Right cardiac atrium (tissue), 5 donors: ENCODE measurements around the gene GTPBP1. TPM values are rescaled to one million over a fixed set of nuclear protein-coding genes. Genes with fewer than 3 reads are reported as not detected.

Experiments used
- ATAC-seq, 2 donors: fragments of 200-7000 bp; cut with Tn5 transposase; one replicate each; pipeline versions ENCODE4 v1.8.0 to v1.9.1; 2020; ENCODE audit warnings: moderate library complexity in 2 of 2, mild to moderate bottlenecking in 1 of 2
- DNase-seq, 3 donors: peaks; one replicate each; pipeline ENCODE4 v3.0.0-alpha.2; 2020
- H3K27ac ChIP-seq: one replicate; pipeline ENCODE4 v1.5.1; 2013; ENCODE audit warnings: mild to moderate bottlenecking, low read length, control low read depth, moderate library complexity
- H3K27me3 ChIP-seq: one replicate; pipeline ENCODE4 v1.6.1; 2013; ENCODE audit not compliant: control insufficient read depth, insufficient read depth
- H3K4me1 ChIP-seq: one replicate; pipeline ENCODE4 v1.6.1; 2013; ENCODE audit warnings: low read length; ENCODE audit not compliant: control insufficient read depth, insufficient read depth
- H3K4me3 ChIP-seq: one replicate; pipeline ENCODE4 v1.5.1; 2013; ENCODE audit warnings: low read length, control low read depth
- H3K9me3 ChIP-seq: one replicate; pipeline ENCODE4 v1.6.1; 2013; ENCODE audit warnings: low read length; ENCODE audit not compliant: control insufficient read depth
- WGBS: extraction: QIAGEN DNeasy Blood & Tissue Kit; methylation state at CpG from one replicate; pipeline ENCODE4 v1.1.7; 2013; 5-methylcytosine and 5-hydroxymethylcytosine counted together
- intact Hi-C, 4 donors: fragments of 100-400 bp; cut with DNase I; formaldehyde crosslinking; loops; one replicate each; pipeline versions ENCODE4 v1.11.0 to v1.14.0; 2022 to 2023
- polyA plus RNA-seq: library from polyadenylated mRNA; stranded (reverse); fragments of 200-250 nt; gene quantifications from one replicate; pipeline ENCODE4 v1.2.3, GENCODE V29; 2013
- total RNA-seq, 4 donors: library from RNA; stranded (reverse); fragmentation: NEBNext Ultra II Directional; extraction: Animal tissue kit (Norgen Biotek cat#: 25700); gene quantifications; one replicate each; pipeline ENCODE4 v1.2.1, GENCODE V29; 2021
- donor health status: healthy with polysubstance abuse.
- donor health status: DM: no; HTN: yes; CAD: no.
- donor health status: DM: no; HTN: no; CAD: no.
- donor health status: DM: no; HTN: yes; CAD: no; lungs with severe emphysema.
- donor health status: DM: yes; HTN: yes; CAD: no.

GTPBP1 gene
- total and polyA plus RNA-seq, 5 donors: 19.1 to 34.5 (median 29.9) TPM

DNA sequence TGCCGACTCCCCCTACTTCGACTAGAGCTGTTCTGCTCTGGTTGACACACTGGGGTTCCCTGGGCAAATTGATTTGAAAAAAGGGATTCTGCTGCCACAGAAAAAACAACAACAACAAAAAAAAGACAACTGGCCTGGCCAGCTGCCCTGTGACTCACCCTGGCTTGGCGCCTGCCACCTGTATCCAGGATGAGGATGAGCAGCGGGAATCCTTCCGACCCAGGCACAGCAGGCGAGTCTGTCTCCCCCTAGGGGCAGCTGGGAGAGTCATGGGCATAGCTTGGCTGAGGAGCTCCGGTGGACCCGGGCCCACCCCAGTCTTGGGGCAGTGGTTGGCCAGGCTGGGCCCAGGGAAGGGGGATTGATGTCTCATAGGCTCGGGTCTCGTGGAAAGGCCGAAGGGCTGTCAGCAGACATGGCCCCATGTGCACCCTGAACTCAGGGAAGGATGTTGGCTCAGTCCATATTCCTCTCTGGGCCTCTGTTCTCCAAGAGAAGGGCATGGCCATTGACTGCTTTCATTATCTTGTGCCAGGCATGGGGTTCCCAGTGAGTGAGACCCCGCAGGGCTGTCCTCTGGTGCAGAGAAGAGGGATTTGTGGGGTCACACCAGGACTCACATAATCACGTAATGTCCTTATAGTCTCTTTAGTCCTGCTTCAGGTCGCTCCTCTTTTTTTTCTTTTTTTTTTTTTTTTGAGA lies 60.5 kb downstream of the GTPBP1 start:
- H3K4me1 ChIP-seq: no peaks in the 10 kb centered on the region
- no peaks in the 10 kb centered on the region for H3K27me3 ChIP-seq
- no peak overlapping the region for H3K27ac ChIP-seq
- no peak overlapping the region for H3K4me3 ChIP-seq
- WGBS: 48% methylated on average over 14 of the region's 14 CpGs
- H3K9me3 ChIP-seq: no peaks in the 10 kb centered on the region
- intact Hi-C loops: loop anchor here (5.0 to 10.0 kb wide), 4 partner anchors 76 to 239 kb away; partner anchors contain the start of genes CBX6 (in 1 of the 4) and NPTXR (in 1 of the 4)
- peak; percentile 20 to 22 for ATAC-seq
- peak in 2 of 3 donors; percentile 41 to 76 for DNase-seq

- no peaks in the 10 kb centered on the region for H3K27me3 ChIP-seq
- ATAC-seq: no peak
- H3K27ac ChIP-seq: no peak overlapping the region
- H3K9me3 ChIP-seq: no peaks in the 10 kb centered on the region
- peak in 1 of 3 donors; percentile 50 for DNase-seq
- intact Hi-C loops: loop anchor here (5.0 to 10.0 kb wide), 4 partner anchors 75 to 237 kb away; partner anchors contain the start of genes CBX6 (in 1 of the 4) and NPTXR (in 1 of the 4)
- no peaks in the 10 kb centered on the region for H3K4me1 ChIP-seq
- 85% methylated on average over 9 of the region's 9 CpGs for WGBS
- no peak overlapping the region for H3K4me3 ChIP-seq
Observed at GRCh38 chr22:38767313-38767712, 61.6 kb downstream of the GTPBP1 start.

GRCh38 chr22:38768036-38768435 lies 62.3 kb downstream of the GTPBP1 start:
- intact Hi-C loops: loop anchor here (5.0 to 10.0 kb wide), 4 partner anchors 74 to 237 kb away; partner anchors contain the start of genes CBX6 (in 1 of the 4) and NPTXR (in 1 of the 4)
- WGBS: 91% methylated on average over 11 of the region's 11 CpGs
- DNase-seq: peak in 1 of 3 donors; percentile 8
- Histone ChIP-seq H3K4me1 (no peaks in the 10 kb centered on the region), H3K9me3 (no peaks in the 10 kb centered on the region), H3K27me3 (no peaks in the 10 kb centered on the region), H3K27ac (no peak overlapping the region), H3K4me3 (no peak overlapping the region)
- ATAC-seq: no peak

DNA sequence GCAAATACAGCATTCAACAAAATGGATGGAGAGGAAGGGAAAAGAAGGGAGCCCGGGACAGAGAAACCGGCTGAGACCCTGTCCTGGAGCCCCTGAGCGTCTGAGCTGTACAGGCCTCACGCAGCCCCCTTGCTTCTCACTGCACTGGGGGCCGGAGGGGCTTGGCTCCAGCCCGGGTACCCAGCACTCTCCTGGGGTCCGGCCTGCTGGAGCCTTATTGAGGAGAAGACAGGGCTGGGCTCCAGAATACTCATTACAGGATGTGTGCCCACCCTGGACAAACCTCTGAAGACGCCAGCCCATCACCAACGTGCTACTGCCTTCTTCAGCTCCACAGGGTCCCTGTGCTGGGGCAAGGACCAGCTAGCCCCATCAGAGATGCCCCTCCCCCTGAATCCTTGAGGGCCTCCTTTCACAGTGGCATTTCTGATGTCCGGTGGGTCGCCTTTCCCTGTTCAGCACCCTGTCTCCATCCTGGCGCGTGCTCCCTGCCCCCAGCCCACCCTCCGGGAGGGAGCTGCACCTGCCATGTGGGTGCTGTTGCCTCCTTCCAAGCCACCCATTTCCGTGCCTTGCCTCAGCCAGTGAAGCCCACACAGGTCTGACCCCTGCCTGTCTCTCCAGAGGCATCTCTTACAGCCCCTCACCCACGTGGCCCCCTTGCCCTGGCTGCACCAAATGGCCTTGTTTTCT lies 64.7 kb downstream of the GTPBP1 start:
- WGBS: 92% methylated on average over 16 of the region's 16 CpGs
- Histone ChIP-seq H3K27me3 (no peaks in the 10 kb centered on the region), H3K4me1 (no peaks in the 10 kb centered on the region), H3K27ac (no peak overlapping the region), H3K4me3 (no peak overlapping the region), H3K9me3 (no peaks in the 10 kb centered on the region)
- intact Hi-C loops: loop anchor here in 2 of 4 donors (5.0 to 10.0 kb wide), 3 partner anchors 72 to 354 kb away; partner anchors contain the start of gene NPTXR (in 2 of the 2)
- peak in 2 of 3 donors; percentile 3 to 42 for DNase-seq
- no peak for ATAC-seq

DNA sequence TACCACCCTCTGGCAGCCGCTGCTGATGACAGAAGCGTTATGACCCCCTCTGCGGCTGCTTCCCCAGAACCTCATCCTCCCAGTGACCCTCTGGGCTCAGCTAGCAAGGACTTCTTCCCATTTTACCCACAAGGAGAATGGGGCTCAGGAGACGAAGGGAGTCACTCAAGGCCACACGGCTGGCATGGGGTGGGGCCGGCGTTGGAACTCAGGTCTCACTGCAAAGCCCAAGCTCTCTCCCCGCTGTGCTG lies 66.8 kb downstream of the GTPBP1 start:
- no peaks in the 10 kb centered on the region for H3K4me1 ChIP-seq
- H3K4me3 ChIP-seq: no peak overlapping the region
- WGBS: 71% methylated on average over 8 of the region's 8 CpGs
- H3K9me3 ChIP-seq: no peaks in the 10 kb centered on the region
- no peaks in the 10 kb centered on the region for H3K27me3 ChIP-seq
- no peak for DNase-seq
- no peak overlapping the region for H3K27ac ChIP-seq
- intact Hi-C loops: loop anchor here in 2 of 4 donors (5.0 to 10.0 kb wide), 3 partner anchors 70 to 352 kb away; partner anchors contain the start of gene NPTXR (in 2 of the 2)
- ATAC-seq: no peak

- intact Hi-C loops: loop anchor here in 2 of 4 donors (5.0 to 10.0 kb wide), 3 partner anchors 69 to 351 kb away; partner anchors contain the start of gene NPTXR (in 2 of the 2)
- H3K27me3 ChIP-seq: no peaks in the 10 kb centered on the region
- no peak overlapping the region for H3K4me3 ChIP-seq
- H3K27ac ChIP-seq: no peak overlapping the region
- no peak for DNase-seq
- ATAC-seq: no peak
- WGBS: 98% methylated on average over 4 of the region's 4 CpGs
- H3K9me3 ChIP-seq: no peaks in the 10 kb centered on the region
- H3K4me1 ChIP-seq: no peaks in the 10 kb centered on the region
Observed at GRCh38 chr22:38773363-38773946, 67.7 kb downstream of the GTPBP1 start.

- ATAC-seq: no peak
- Histone ChIP-seq H3K27me3 (no peaks in the 10 kb centered on the region), H3K4me1 (no peaks in the 10 kb centered on the region), H3K27ac (no peak overlapping the region), H3K9me3 (no peaks in the 10 kb centered on the region), H3K4me3 (no peak overlapping the region)
- WGBS: 62% methylated on average over 11 of the region's 11 CpGs
- DNase-seq: peak in 1 of 3 donors; percentile 13
- intact Hi-C loops: loop anchor here in 2 of 4 donors (5.0 to 10.0 kb wide), 3 partner anchors 68 to 350 kb away; partner anchors contain the start of gene NPTXR (in 2 of the 2)
Observed at GRCh38 chr22:38774496-38775166, 68.9 kb downstream of the GTPBP1 start.

- H3K9me3 ChIP-seq: no peaks in the 10 kb centered on the region
- H3K4me3 ChIP-seq: no peak overlapping the region
- no peaks in the 10 kb centered on the region for H3K27me3 ChIP-seq
- DNase-seq: no peak
- H3K4me1 ChIP-seq: no peaks in the 10 kb centered on the region
- 73% methylated on average over 13 of the region's 13 CpGs for WGBS
- ATAC-seq: no peak
- no peak overlapping the region for H3K27ac ChIP-seq
- intact Hi-C loops: loop anchor here in 2 of 4 donors (10.0 kb wide), 2 partner anchors 69 to 349 kb away; partner anchors contain the start of gene NPTXR (in 1 of the 2)
Observed at GRCh38 chr22:38775656-38776055, 69.9 kb downstream of the GTPBP1 start.

DNA sequence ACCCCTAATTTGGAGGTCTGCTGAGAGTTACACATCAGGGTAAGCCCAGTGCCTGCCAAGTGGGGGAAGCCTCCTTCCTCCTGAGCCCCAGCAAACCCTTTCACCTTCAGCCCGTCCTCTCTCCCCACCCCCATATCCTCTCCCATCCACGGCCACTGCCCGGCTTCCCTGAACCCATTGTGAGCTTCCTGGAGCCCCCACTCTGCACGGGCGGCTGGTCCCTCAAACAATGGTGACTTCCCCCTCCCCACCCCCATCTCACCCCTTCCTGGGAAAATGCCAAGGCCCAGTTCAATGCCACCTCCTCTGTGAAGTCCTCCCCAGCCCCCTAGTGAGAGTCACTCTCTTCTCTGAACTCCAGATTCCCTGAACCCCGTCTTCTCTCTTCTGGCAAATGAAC lies 70.3 kb downstream of the GTPBP1 start:
- ATAC-seq (no peak), DNase-seq (no peak)
- H3K27ac ChIP-seq: no peak overlapping the region
- no peak overlapping the region for H3K4me3 ChIP-seq
- H3K27me3 ChIP-seq: no peaks in the 10 kb centered on the region
- no peaks in the 10 kb centered on the region for H3K9me3 ChIP-seq
- H3K4me1 ChIP-seq: no peaks in the 10 kb centered on the region
- 59% methylated on average over 6 of the region's 6 CpGs for WGBS
- intact Hi-C loops: loop anchor here in 2 of 4 donors (10.0 kb wide), 2 partner anchors 69 to 349 kb away; partner anchors contain the start of gene NPTXR (in 1 of the 2)

GRCh38 chr22:38777087-38777671 lies 71.4 kb downstream of the GTPBP1 start:
- Histone ChIP-seq H3K4me3 (no peak overlapping the region), H3K9me3 (no peaks in the 10 kb centered on the region), H3K27me3 (no peaks in the 10 kb centered on the region), H3K4me1 (peaks cover 5% of the 10 kb centered on the region), H3K27ac (no peak overlapping the region)
- 74% methylated on average over 27 of the region's 27 CpGs for WGBS
- ATAC-seq: peak; percentile 38 to 44
- intact Hi-C loops: loop anchor here in 2 of 4 donors (10.0 kb wide), 2 partner anchors 68 to 348 kb away; partner anchors contain the start of gene NPTXR (in 1 of the 2)
- DNase-seq: peak in 1 of 3 donors; percentile 79
